H9 (cell line): ENCODE measurements around the gene TSPAN17. TPM values are rescaled to one million over a fixed set of nuclear protein-coding genes. Genes with fewer than 3 reads are reported as not detected.

ENCODE experiments used
- DNase-seq: peaks from one replicate; pipeline ENCODE4 v3.0.0-alpha.2; 2017
- H2AFZ ChIP-seq: one replicate; pipeline ENCODE4 v1.6.1; 2013; ENCODE audit warnings: mild to moderate bottlenecking, low read length, control low read depth, moderate library complexity
- H2AK5ac ChIP-seq: 2 replicates; pipeline ENCODE4 v1.6.1; 2013; ENCODE audit warnings: low read length, control low read depth, mixed read lengths; ENCODE audit not compliant: insufficient read length
- H2BK120ac ChIP-seq: one replicate; pipeline ENCODE4 v1.6.1; 2013; ENCODE audit warnings: low read depth, mild to moderate bottlenecking, low read length, control low read depth, inconsistent platforms; ENCODE audit not compliant: poor library complexity, severe bottlenecking
- H2BK12ac ChIP-seq: 2 replicates; pipeline ENCODE4 v1.6.1; 2013; ENCODE audit warnings: low read length, control low read depth, mixed read lengths, low read depth; ENCODE audit not compliant: insufficient read length
- H2BK15ac ChIP-seq: 2 replicates; pipeline ENCODE4 v1.6.1; 2013; ENCODE audit warnings: low read depth, low read length, control low read depth
- H2BK20ac ChIP-seq: one replicate; pipeline ENCODE4 v1.6.1; 2013; ENCODE audit warnings: low read depth, mild to moderate bottlenecking, low read length, control low read depth, inconsistent platforms; ENCODE audit not compliant: poor library complexity, severe bottlenecking
- H2BK5ac ChIP-seq: 2 replicates; pipeline ENCODE4 v1.6.1; 2013; ENCODE audit warnings: low read length, control low read depth, mixed read lengths; ENCODE audit not compliant: insufficient read length
- H3K14ac ChIP-seq: 2 replicates; pipeline ENCODE4 v1.6.1; 2013; ENCODE audit warnings: low read length, control low read depth; ENCODE audit not compliant: insufficient read depth
- H3K18ac ChIP-seq: 2 replicates; pipeline ENCODE4 v1.6.1; 2013; ENCODE audit warnings: low read depth, mild to moderate bottlenecking, mixed read lengths, low read length, control low read depth; ENCODE audit not compliant: insufficient read length
- H3K23ac ChIP-seq: 2 replicates; pipeline ENCODE4 v1.6.1; 2013; ENCODE audit warnings: low read length, control low read depth, mixed read lengths, low read depth; ENCODE audit not compliant: insufficient read length
- H3K23me2 ChIP-seq: 2 replicates; pipeline ENCODE4 v1.6.1; 2013; ENCODE audit warnings: low read depth, mild to moderate bottlenecking, mixed read lengths, low read length, control low read depth; ENCODE audit not compliant: insufficient read length, poor library complexity, severe bottlenecking
- H3K27ac ChIP-seq: 2 replicates; pipeline ENCODE4 v1.5.1; 2013; ENCODE audit warnings: low read length, control low read depth, mixed read lengths, low read depth; ENCODE audit not compliant: insufficient read length
- H3K27me3 ChIP-seq: 2 replicates; pipeline ENCODE4 v1.6.1; 2013; ENCODE audit warnings: low read length, control low read depth, inconsistent platforms; ENCODE audit not compliant: insufficient read depth
- H3K4ac ChIP-seq: 2 replicates; pipeline ENCODE4 v1.6.1; 2013; ENCODE audit warnings: low read depth, mild to moderate bottlenecking, control low read depth, inconsistent platforms, low read length, moderate library complexity
- H3K4me1 ChIP-seq: 2 replicates; pipeline ENCODE4 v1.6.1; 2013; ENCODE audit warnings: low read length, control low read depth, inconsistent platforms; ENCODE audit not compliant: insufficient read depth
- H3K4me2 ChIP-seq: 2 replicates; pipeline ENCODE4 v1.6.1; 2013; ENCODE audit warnings: low read length, control low read depth, mixed read lengths; ENCODE audit not compliant: insufficient read length, insufficient read depth
- H3K56ac ChIP-seq: 2 replicates; pipeline ENCODE4 v1.6.1; 2013; ENCODE audit warnings: low read depth, mild to moderate bottlenecking, mixed read lengths, low read length, control low read depth; ENCODE audit not compliant: insufficient read length
- H3K79me1 ChIP-seq: 2 replicates; pipeline ENCODE4 v1.6.1; 2013; ENCODE audit warnings: low read depth, mild to moderate bottlenecking, moderate library complexity, low read length, control low read depth, inconsistent platforms; ENCODE audit not compliant: insufficient read depth, poor library complexity, severe bottlenecking
- H3K79me2 ChIP-seq: 2 replicates; pipeline ENCODE4 v1.6.1; 2013; ENCODE audit warnings: low read length, control low read depth, inconsistent platforms; ENCODE audit not compliant: insufficient read depth
- H3K9ac ChIP-seq: 2 replicates; pipeline ENCODE4 v1.6.1; 2013; ENCODE audit warnings: low read length, control low read depth, mixed read lengths; ENCODE audit not compliant: insufficient read length; ENCODE audit errors: extremely low read depth
- H3K9me3 ChIP-seq: one replicate; pipeline ENCODE4 v1.6.1; 2013; ENCODE audit warnings: low read depth, low read length, inconsistent platforms; ENCODE audit not compliant: control insufficient read depth
- H3T11ph ChIP-seq: one replicate; pipeline ENCODE4 v1.6.1; 2013; ENCODE audit warnings: mild to moderate bottlenecking, low read length, control low read depth, inconsistent platforms
- H4K20me1 ChIP-seq: one replicate; pipeline ENCODE4 v1.6.1; 2013; ENCODE audit not compliant: control insufficient read depth, insufficient read length, insufficient read depth
- H4K5ac ChIP-seq: 2 replicates; pipeline ENCODE4 v1.6.1; 2013; ENCODE audit warnings: low read depth, mild to moderate bottlenecking, mixed read lengths, low read length, control low read depth; ENCODE audit not compliant: insufficient read length
- H4K8ac ChIP-seq: replicated peaks from 2 replicates; pipeline ENCODE4 v1.6.1; 2013; ENCODE audit warnings: low read length, control low read depth, mixed read lengths, low read depth; ENCODE audit not compliant: insufficient read length
- H4K91ac ChIP-seq: 2 replicates; pipeline ENCODE4 v1.6.1; 2013; ENCODE audit warnings: low read depth, mild to moderate bottlenecking, moderate library complexity, mixed read lengths, low read length, control low read depth; ENCODE audit not compliant: insufficient read length
- H3K27ac Mint-ChIP-seq, 3 experiments: 2 replicates in 2 of 3; 3 replicates in 1 of 3; pipeline ENCODE4 v1.8.0; 2020 to 2021; ENCODE audit warnings: mixed read lengths in 3 of 3, mild to moderate bottlenecking in 1 of 3, moderate library complexity in 1 of 3
- H3K27me3 Mint-ChIP-seq: 2 replicates; pipeline ENCODE4 v1.8.0; 2021; ENCODE audit warnings: low read depth, mild to moderate bottlenecking, moderate library complexity, mixed read lengths
- H3K36me3 Mint-ChIP-seq, 3 experiments: 2 replicates in 2 of 3; 3 replicates in 1 of 3; pipeline ENCODE4 v1.8.0; 2020 to 2021; ENCODE audit warnings: low read depth in 3 of 3, mixed read lengths in 3 of 3; ENCODE audit not compliant: insufficient read depth in 1 of 3
- H3K4me1 Mint-ChIP-seq, 2 experiments: 2 replicates each; pipeline ENCODE4 v1.8.0; 2020; ENCODE audit warnings: mixed read lengths in 2 of 2
- H3K4me3 Mint-ChIP-seq, 2 experiments: 2 replicates in 1 of 2; 3 replicates in 1 of 2; pipeline ENCODE4 v1.8.0; 2020 to 2021; ENCODE audit warnings: mild to moderate bottlenecking in 2 of 2, mixed read lengths in 2 of 2, moderate library complexity in 1 of 2
- H3K9me3 Mint-ChIP-seq, 2 experiments: 2 replicates in 1 of 2; 3 replicates in 1 of 2; pipeline ENCODE4 v1.8.0; 2020; ENCODE audit warnings: mild to moderate bottlenecking in 2 of 2, mixed read lengths in 2 of 2, moderate library complexity in 1 of 2
- CTCF ChIP-seq: fragments of 200-600 bp; sonication (generic); conservative IDR thresholded peaks from 3 replicates; pipeline ENCODE4 v1.8.0; 2021; ENCODE audit warnings: antibody characterized with exemption, mild to moderate bottlenecking
- WGBS: extraction: QIAGEN DNeasy Blood & Tissue Kit; methylation state at CpG from one replicate; pipeline ENCODE4 v1.1.7; 2013; ENCODE audit warnings: missing lambda C conversion rate, low lambda C conversion rate, mixed read lengths; ENCODE audit not compliant: insufficient read length; ENCODE audit errors: extremely low coverage; 5-methylcytosine and 5-hydroxymethylcytosine counted together
- total RNA-seq: library from RNA; stranded (reverse); gene quantifications from 2 replicates; pipeline ENCODE4 v1.2.1, GENCODE V29; 2021

The TSPAN17 gene
- total RNA-seq, 1 experiment from 2014 or later: 46.8 TPM

- no peaks in the 10 kb centered on the region for H3K4me1 ChIP-seq
- no peak overlapping the region for H2BK15ac ChIP-seq
- no peaks in the 10 kb centered on the region for H3K9me3 Mint-ChIP-seq
- H2BK20ac ChIP-seq: no peak overlapping the region
- H3K23me2 ChIP-seq: peaks cover 6% of the 10 kb centered on the region
- no peak overlapping the region for H3K4me3 Mint-ChIP-seq
- H3K79me1 ChIP-seq: no peaks in the 10 kb centered on the region
- H4K91ac ChIP-seq: no peak overlapping the region
- WGBS: no CpG with 5 or more reads among the region's 13 CpGs
- no peak overlapping the region for H3K27ac ChIP-seq
- no peaks in the 10 kb centered on the region for H3K79me2 ChIP-seq
- H3K23ac ChIP-seq: no peak overlapping the region
- H2AK5ac ChIP-seq: no peak overlapping the region
- TF ChIP-seq CTCF: no peak
- H3K4me1 Mint-ChIP-seq: peaks cover 6 to 34% of the 10 kb centered on the region in 2 experiments
- no peak overlapping the region for H2BK12ac ChIP-seq
- no peak overlapping the region for H3T11ph ChIP-seq
- no peak overlapping the region for H2BK120ac ChIP-seq
- no peaks in the 10 kb centered on the region for H3K9me3 ChIP-seq
- no peak overlapping the region for H3K18ac ChIP-seq
- H3K27ac Mint-ChIP-seq: no peak overlapping the region
- H2BK5ac ChIP-seq: no peak overlapping the region
- no peak overlapping the region for H3K56ac ChIP-seq
- no peak overlapping the region for H3K14ac ChIP-seq
- H3K9ac ChIP-seq: no peak overlapping the region
- no peak for DNase-seq
- no peak overlapping the region for H4K8ac ChIP-seq
- no peaks in the 10 kb centered on the region for H4K20me1 ChIP-seq
- H3K4ac ChIP-seq: no peak overlapping the region
- H3K36me3 Mint-ChIP-seq: no peaks in the 10 kb centered on the region; a peak in 1 of 7 replicates
- H3K27me3 Mint-ChIP-seq: peaks cover 80% of the 10 kb centered on the region
- peaks cover 2% of the 10 kb centered on the region; the same call in 1 of the 2 replicates for H3K27me3 ChIP-seq
- H3K4me2 ChIP-seq: no peak overlapping the region
- H4K5ac ChIP-seq: no peak overlapping the region
- H2AFZ ChIP-seq: no peak overlapping the region
Measured at GRCh38 chr5:176621661-176622079, 25.6 kb upstream of the TSPAN17 start.
